Fibroblast of the conjunctiva (primary cell): ENCODE data around the gene HPSE2.

ENCODE experiments used
- DNase-seq: peaks from one replicate; pipeline ENCODE4 v3.0.0-alpha.2; 2010; ENCODE audit warnings: low read depth

Gene HPSE2

GRCh38 chr10:98620503-98620902, 615.1 kb downstream of the HPSE2 start:
- DNase-seq = no peak

- DNase-seq = no peak
Observed at GRCh38 chr10:98619446-98619845, 616.2 kb downstream of the HPSE2 start.

GRCh38 chr10:98617906-98618520, 617.6 kb downstream of the HPSE2 start:
- DNase-seq = no peak

- no peak for DNase-seq
Observed at GRCh38 chr10:98613446-98613845, 622.2 kb downstream of the HPSE2 start.

GRCh38 chr10:98611436-98611835, 624.2 kb downstream of the HPSE2 start:
- DNase-seq = no peak

- no peak for DNase-seq
Observed at GRCh38 chr10:98610836-98611235, 624.8 kb downstream of the HPSE2 start.

- DNase-seq = no peak
Observed at GRCh38 chr10:98610301-98610700, 625.4 kb downstream of the HPSE2 start.

GRCh38 chr10:98609265-98609664, 626.4 kb downstream of the HPSE2 start:
- DNase-seq = no peak

- DNase-seq = no peak
Observed at GRCh38 chr10:98608411-98608810, 627.2 kb downstream of the HPSE2 start.

GRCh38 chr10:98602224-98602623, 633.4 kb downstream of the HPSE2 start:
- no peak for DNase-seq

- DNase-seq = no peak
Observed at GRCh38 chr10:98599032-98599610, 636.5 kb downstream of the HPSE2 start.

GRCh38 chr10:98596404-98596803, 639.2 kb downstream of the HPSE2 start:
- DNase-seq = no peak

GRCh38 chr10:98589691-98590090, 646.0 kb downstream of the HPSE2 start:
- DNase-seq = no peak

- DNase-seq = no peak
Observed at GRCh38 chr10:98589007-98589406, 646.6 kb downstream of the HPSE2 start.

- DNase-seq = no peak
Observed at GRCh38 chr10:98587156-98587837, 648.4 kb downstream of the HPSE2 start.

GRCh38 chr10:98586096-98586495, 649.6 kb downstream of the HPSE2 start:
- no peak for DNase-seq

- no peak for DNase-seq
Observed at GRCh38 chr10:98582363-98582762, 653.3 kb downstream of the HPSE2 start.

GRCh38 chr10:98577578-98577977, 658.1 kb downstream of the HPSE2 start:
- no peak for DNase-seq

- no peak for DNase-seq
Observed at GRCh38 chr10:98577168-98577567, 658.5 kb downstream of the HPSE2 start.

GRCh38 chr10:98576096-98576495, 659.6 kb downstream of the HPSE2 start:
- no peak for DNase-seq

- no peak for DNase-seq
Observed at GRCh38 chr10:98572594-98572993, 663.1 kb downstream of the HPSE2 start.

GRCh38 chr10:98570834-98571233, 664.8 kb downstream of the HPSE2 start:
- DNase-seq = no peak

- DNase-seq = no peak
Observed at GRCh38 chr10:98569853-98570252, 665.8 kb downstream of the HPSE2 start.

- DNase-seq = no peak
Observed at GRCh38 chr10:98568551-98568950, 667.1 kb downstream of the HPSE2 start.
